SJCRH30 (cell line): ENCODE results near the gene ACTN4. TPM values are rescaled to one million over a fixed set of nuclear protein-coding genes. Genes with fewer than 3 reads are reported as not detected.

Experiments
- DNase-seq, 2 experiments: peaks; one replicate each; pipeline ENCODE4 v3.0.0-alpha.2; 2015 to 2020
- H3K27ac ChIP-seq: fragments of 250-450 bp; sonication (Bioruptor Pico); 2 replicates; pipeline ENCODE4 v1.5.1; 2020; ENCODE audit warnings: mild to moderate bottlenecking, moderate library complexity
- H3K27me3 ChIP-seq: fragments of 250-450 bp; sonication (Bioruptor Pico); 2 replicates; pipeline ENCODE4 v1.5.1; 2020; ENCODE audit warnings: mild to moderate bottlenecking, moderate library complexity
- H3K36me3 ChIP-seq: fragments of 250-450 bp; sonication (Bioruptor Pico); 2 replicates; pipeline ENCODE4 v1.5.1; 2020; ENCODE audit warnings: mild to moderate bottlenecking, moderate library complexity
- H3K4me1 ChIP-seq: fragments of 250-450 bp; sonication (Bioruptor Pico); 2 replicates; pipeline ENCODE4 v1.5.1; 2020; ENCODE audit warnings: mild to moderate bottlenecking, moderate library complexity
- H3K4me3 ChIP-seq: fragments of 250-450 bp; sonication (Bioruptor Pico); 2 replicates; pipeline ENCODE4 v1.5.1; 2020; ENCODE audit warnings: mild to moderate bottlenecking, moderate library complexity
- H3K9me3 ChIP-seq: fragments of 250-450 bp; sonication (Bioruptor Pico); replicated peaks from 2 replicates; pipeline ENCODE4 v1.5.1; 2020; ENCODE audit warnings: mild to moderate bottlenecking, moderate library complexity
- total RNA-seq: library from RNA; depleted of rRNA; stranded (reverse); fragments of >200 nt; shearing (Covaris generic); gene quantifications from 2 replicates; pipeline ENCODE4 v1.2.3, GENCODE V29; 2014

ACTN4 gene
- total RNA-seq, 1 experiment from 2014 or later: 192 TPM

- Histone ChIP-seq H3K36me3 (peaks cover 6% of the 10 kb centered on the region; the same call in 1 of the 2 replicates), H3K27me3 (no peaks in the 10 kb centered on the region), H3K4me1 (peaks cover 70% of the 10 kb centered on the region), H3K4me3 (no peak overlapping the region), H3K27ac (no peak overlapping the region), H3K9me3 (no peaks in the 10 kb centered on the region)
- DNase-seq: no peak
These were observed 15.2 kb downstream of the ACTN4 start for GRCh38 chr19:38662537-38663155.

DNA sequence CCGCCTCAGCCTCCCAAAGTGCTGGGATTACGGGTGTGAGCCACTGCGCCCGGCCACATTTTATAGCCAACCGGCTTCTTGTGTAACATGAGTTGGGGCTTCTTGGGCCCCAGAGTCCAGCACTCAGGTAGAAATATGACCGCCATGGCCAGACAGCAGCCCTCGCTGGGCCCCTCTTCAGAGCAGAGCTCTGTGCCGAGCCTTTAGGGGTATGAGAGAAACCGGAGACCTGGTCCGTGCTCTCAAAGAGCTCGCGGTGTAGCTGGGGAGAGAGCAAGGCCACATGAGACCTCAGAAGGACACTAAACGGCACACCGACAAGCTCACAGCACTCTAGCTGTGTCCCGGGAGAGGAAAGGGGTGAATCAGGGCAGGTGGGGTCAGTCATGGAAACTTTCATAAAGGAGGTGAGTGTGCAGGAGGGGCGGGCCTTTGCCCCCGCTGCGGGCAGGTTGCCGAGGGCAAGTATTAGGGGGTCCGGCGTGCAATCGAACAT lies 15.8 kb downstream of the ACTN4 start:
- H3K27ac ChIP-seq: no peak overlapping the region
- H3K27me3 ChIP-seq: no peaks in the 10 kb centered on the region
- H3K9me3 ChIP-seq: no peaks in the 10 kb centered on the region
- DNase-seq: no peak
- peaks cover 70% of the 10 kb centered on the region for H3K4me1 ChIP-seq
- no peak overlapping the region for H3K4me3 ChIP-seq
- H3K36me3 ChIP-seq: peaks cover 6% of the 10 kb centered on the region; the same call in 1 of the 2 replicates

- peaks cover 63% of the 10 kb centered on the region for H3K4me1 ChIP-seq
- no peak overlapping the region for H3K27ac ChIP-seq
- no peaks in the 10 kb centered on the region for H3K27me3 ChIP-seq
- H3K36me3 ChIP-seq: peaks cover 6% of the 10 kb centered on the region; the same call in 1 of the 2 replicates
- H3K4me3 ChIP-seq: no peak overlapping the region
- no peaks in the 10 kb centered on the region for H3K9me3 ChIP-seq
- DNase-seq: no peak
These were observed 16.6 kb downstream of the ACTN4 start for GRCh38 chr19:38663957-38664502.

DNA sequence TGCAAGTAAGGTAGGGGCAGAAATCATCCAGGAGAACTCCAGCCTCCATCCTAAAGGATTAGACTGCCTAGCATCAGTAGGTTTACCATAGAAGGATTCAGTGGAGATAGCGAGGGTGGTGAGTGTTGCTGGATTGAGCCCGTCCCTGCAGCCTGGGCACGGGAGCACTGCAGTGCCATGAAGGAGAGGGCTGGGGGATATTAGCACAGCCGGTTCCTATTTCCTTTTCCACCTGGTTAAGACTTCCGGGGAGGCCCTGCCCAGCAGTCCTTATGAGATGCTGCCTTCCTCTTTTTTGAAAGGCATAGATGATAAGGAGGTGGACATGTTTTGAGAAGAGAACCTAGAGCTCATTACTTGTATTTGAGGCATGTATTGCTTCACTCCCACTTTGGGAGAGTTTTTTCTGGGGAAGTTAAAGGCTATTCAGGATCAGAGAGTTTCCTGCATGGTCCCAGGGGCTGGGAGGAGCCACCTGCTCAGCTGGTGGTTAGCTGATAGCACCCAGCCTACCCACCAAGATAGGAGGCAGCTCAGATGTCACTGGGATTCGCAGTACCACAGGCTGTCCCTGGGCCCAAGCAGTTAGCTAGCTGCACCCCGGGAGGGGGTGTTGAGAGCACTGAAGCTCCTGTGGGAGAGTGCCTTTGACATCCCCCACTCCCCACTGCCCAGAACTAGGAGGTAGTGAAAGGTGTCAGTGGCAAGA lies 17.2 kb downstream of the ACTN4 start:
- Histone ChIP-seq H3K27me3 (no peaks in the 10 kb centered on the region), H3K4me3 (no peak overlapping the region), H3K4me1 (peaks cover 62% of the 10 kb centered on the region), H3K36me3 (peaks cover 6% of the 10 kb centered on the region; the same call in 1 of the 2 replicates), H3K9me3 (no peaks in the 10 kb centered on the region), H3K27ac (no peak overlapping the region)
- DNase-seq: peak in 1 of 2 experiments; percentile 61

DNA sequence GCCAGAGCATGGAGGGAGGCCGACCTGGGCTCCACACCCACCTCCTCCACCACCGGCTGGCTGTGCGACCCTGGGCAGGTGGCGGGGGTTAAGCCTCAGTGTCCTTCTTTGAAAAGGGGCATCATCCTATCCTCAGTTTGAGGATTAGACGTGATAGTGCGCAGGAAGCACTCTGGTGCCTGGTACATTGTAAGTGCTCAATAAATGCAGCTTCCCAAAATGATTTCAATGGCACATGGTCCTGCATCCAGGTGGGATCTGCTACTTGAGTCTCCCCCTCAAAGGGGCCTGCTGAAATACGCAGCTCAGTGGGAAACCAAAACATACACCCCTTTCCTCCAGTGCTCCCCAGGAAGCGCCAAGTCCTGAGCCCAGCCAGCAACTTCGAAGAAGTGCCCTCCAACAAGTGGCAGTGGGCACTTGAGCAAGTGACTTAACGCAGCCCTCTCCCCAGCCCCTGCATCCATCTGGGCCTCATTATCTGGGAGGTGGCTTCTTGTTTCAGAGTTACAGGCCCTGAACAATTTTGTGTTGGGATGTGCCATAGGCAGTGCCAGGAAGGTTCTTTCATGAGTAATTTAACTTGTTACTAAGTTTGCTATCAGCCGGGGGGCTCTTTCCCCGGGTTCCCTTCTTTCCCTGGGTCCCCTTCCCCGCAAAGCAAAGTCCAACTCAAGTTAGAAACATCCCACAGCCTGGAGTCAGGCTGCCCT lies 17.9 kb downstream of the ACTN4 start:
- peaks cover 6% of the 10 kb centered on the region; the same call in 1 of the 2 replicates for H3K36me3 ChIP-seq
- H3K4me1 ChIP-seq: peaks cover 56% of the 10 kb centered on the region
- no peak overlapping the region for H3K4me3 ChIP-seq
- H3K9me3 ChIP-seq: no peaks in the 10 kb centered on the region
- DNase-seq: no peak
- H3K27ac ChIP-seq: peak overlapping the region; percentile 29; the same call in 1 of the 2 replicates
- no peaks in the 10 kb centered on the region for H3K27me3 ChIP-seq

DNA sequence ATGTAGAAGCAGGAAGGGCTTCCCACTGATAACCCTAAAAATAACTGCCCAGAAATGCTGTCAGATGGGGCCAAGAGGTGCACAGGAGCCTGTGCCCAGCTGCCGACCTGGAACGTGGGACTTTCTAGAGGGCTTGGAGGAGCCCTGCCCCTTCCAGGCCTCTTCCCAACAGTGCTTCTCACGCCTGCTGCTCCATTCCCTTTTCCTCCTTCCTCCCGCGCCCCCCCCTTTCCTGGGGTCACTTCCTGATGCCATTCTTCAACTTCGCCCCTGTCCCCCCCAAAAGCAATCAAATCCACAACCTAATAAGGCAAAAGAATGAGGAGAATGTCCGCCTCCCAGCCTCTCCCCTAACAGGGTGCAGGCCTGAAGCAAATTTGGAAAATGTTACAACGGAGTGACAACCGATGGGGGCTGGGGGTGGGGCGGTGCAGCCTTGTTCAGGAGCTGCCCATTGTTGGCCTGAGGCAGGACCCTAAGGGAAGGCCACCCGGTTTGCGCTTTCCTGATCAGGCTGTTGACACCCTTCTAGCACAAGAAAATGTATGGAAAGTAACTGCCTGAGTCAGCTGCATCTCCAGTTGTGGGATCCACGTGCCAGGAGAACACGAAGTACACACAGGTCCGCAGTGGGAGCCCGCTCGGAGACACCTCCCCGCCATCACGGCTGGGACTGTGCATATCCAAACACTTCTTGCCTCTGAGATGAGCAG lies 18.7 kb downstream of the ACTN4 start:
- Histone ChIP-seq H3K4me3 (no peak overlapping the region), H3K27ac (peak overlapping the region; percentile 29; the same call in 1 of the 2 replicates), H3K4me1 (peaks cover 60% of the 10 kb centered on the region), H3K36me3 (peaks cover 4% of the 10 kb centered on the region; the same call in 1 of the 2 replicates), H3K9me3 (no peaks in the 10 kb centered on the region), H3K27me3 (no peaks in the 10 kb centered on the region)
- DNase-seq: no peak

- DNase-seq: peak; percentile 84 to 90
- H3K4me1 ChIP-seq: peaks cover 60% of the 10 kb centered on the region
- H3K36me3 ChIP-seq: no peaks in the 10 kb centered on the region; the same call in 1 of the 2 replicates
- H3K27me3 ChIP-seq: no peaks in the 10 kb centered on the region
- peak overlapping the region; percentile 29 for H3K27ac ChIP-seq
- no peaks in the 10 kb centered on the region for H3K9me3 ChIP-seq
- no peak overlapping the region for H3K4me3 ChIP-seq
These were observed 19.4 kb downstream of the ACTN4 start for GRCh38 chr19:38666663-38667511.

- peak overlapping the region; percentile 29 for H3K27ac ChIP-seq
- H3K36me3 ChIP-seq: no peaks in the 10 kb centered on the region; the same call in 1 of the 2 replicates
- peaks cover 60% of the 10 kb centered on the region for H3K4me1 ChIP-seq
- H3K9me3 ChIP-seq: no peaks in the 10 kb centered on the region
- no peak for DNase-seq
- H3K27me3 ChIP-seq: no peaks in the 10 kb centered on the region
- no peak overlapping the region for H3K4me3 ChIP-seq
These were observed 20.3 kb downstream of the ACTN4 start for GRCh38 chr19:38667661-38668171.

- no peaks in the 10 kb centered on the region for H3K9me3 ChIP-seq
- no peak overlapping the region for H3K27ac ChIP-seq
- no peak for DNase-seq
- H3K36me3 ChIP-seq: no peaks in the 10 kb centered on the region; the same call in 1 of the 2 replicates
- H3K27me3 ChIP-seq: no peaks in the 10 kb centered on the region
- peaks cover 54% of the 10 kb centered on the region for H3K4me1 ChIP-seq
- H3K4me3 ChIP-seq: no peak overlapping the region
These were observed 22.1 kb downstream of the ACTN4 start for GRCh38 chr19:38669552-38669951.

GRCh38 chr19:38670921-38671398 lies 23.5 kb downstream of the ACTN4 start:
- no peaks in the 10 kb centered on the region for H3K27me3 ChIP-seq
- no peak overlapping the region for H3K27ac ChIP-seq
- no peaks in the 10 kb centered on the region; the same call in 1 of the 2 replicates for H3K36me3 ChIP-seq
- no peak overlapping the region for H3K4me3 ChIP-seq
- no peak for DNase-seq
- no peaks in the 10 kb centered on the region for H3K9me3 ChIP-seq
- H3K4me1 ChIP-seq: peaks cover 52% of the 10 kb centered on the region

GRCh38 chr19:38671654-38672053 lies 24.2 kb downstream of the ACTN4 start:
- Histone ChIP-seq H3K4me3 (no peak overlapping the region), H3K27ac (no peak overlapping the region), H3K4me1 (peaks cover 52% of the 10 kb centered on the region)

GRCh38 chr19:38673030-38673429 lies 25.6 kb downstream of the ACTN4 start:
- Histone ChIP-seq H3K27ac (no peak overlapping the region), H3K4me1 (peaks cover 44% of the 10 kb centered on the region), H3K9me3 (no peaks in the 10 kb centered on the region), H3K36me3 (peaks cover 4% of the 10 kb centered on the region; the same call in 1 of the 2 replicates), H3K27me3 (no peaks in the 10 kb centered on the region), H3K4me3 (no peak overlapping the region)
- no peak for DNase-seq

More at GRCh38 chr19:38671654-38672053, 24.2 kb downstream of the ACTN4 start:
- Histone ChIP-seq H3K9me3 (no peaks in the 10 kb centered on the region), H3K36me3 (peaks cover 2% of the 10 kb centered on the region; the same call in 1 of the 2 replicates), H3K27me3 (no peaks in the 10 kb centered on the region)
- no peak for DNase-seq
